ENCODE measurements around the gene LSG1.

LSG1 gene

DNA sequence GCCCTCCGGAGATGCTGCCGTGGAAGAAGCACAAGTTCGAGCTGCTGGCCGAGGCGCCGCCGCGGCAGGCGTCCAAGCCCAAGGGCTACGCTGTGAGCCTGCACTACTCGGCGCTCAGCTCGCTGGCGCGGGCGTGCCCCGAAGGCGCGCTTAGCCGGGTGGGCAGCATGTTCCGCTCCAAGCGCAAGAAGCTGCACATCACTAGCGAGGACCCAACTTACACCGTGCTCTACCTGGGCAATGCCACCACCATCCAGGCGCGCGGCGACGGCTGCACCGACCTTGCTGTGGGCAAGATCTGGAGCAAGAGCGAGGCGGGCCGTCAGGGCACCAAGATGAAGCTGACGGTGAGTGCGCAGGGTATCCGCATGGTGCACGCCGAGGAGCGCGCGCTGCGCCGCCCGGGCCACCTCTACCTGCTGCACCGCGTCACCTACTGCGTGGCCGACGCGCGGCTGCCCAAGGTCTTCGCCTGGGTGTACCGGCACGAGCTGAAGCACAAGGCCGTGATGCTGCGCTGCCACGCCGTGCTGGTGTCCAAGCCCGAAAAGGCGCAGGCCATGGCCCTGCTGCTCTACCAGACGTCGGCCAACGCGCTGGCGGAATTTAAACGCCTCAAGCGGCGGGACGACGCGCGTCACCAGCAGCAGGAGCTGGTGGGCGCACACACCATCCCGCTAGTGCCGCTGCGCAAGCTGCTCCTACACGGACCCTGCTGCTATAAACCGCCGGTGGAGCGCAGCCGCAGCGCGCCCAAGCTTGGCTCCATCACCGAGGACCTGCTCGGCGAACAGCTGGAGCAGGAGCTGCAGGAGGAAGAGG, 15.0 kb upstream of the LSG1 start:
- DNase-seq = peak in 3 of 5 donors; percentile 22 to 51 (median 26)

DNA sequence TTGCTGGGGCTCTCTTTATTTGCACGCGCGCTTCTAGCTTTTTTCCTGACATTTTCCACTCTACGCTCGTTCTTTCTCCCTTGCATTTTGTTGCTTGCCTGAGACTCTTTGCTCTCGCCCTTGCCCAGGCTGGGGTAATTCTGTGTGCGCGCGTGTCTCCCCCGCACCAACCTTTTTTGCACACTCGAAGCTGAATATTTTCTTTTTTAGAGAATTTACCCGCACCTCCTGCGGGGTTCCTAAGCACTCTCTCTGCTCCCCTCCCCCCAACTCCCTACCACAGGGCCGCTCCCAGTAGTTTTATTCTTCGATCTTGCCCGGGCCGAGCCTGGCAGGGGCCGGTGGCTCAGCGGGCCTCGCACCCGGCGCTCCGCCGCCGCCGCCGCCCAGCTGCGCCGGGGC, 14.4 kb upstream of the LSG1 start:
- DNase-seq = no peak

DNA sequence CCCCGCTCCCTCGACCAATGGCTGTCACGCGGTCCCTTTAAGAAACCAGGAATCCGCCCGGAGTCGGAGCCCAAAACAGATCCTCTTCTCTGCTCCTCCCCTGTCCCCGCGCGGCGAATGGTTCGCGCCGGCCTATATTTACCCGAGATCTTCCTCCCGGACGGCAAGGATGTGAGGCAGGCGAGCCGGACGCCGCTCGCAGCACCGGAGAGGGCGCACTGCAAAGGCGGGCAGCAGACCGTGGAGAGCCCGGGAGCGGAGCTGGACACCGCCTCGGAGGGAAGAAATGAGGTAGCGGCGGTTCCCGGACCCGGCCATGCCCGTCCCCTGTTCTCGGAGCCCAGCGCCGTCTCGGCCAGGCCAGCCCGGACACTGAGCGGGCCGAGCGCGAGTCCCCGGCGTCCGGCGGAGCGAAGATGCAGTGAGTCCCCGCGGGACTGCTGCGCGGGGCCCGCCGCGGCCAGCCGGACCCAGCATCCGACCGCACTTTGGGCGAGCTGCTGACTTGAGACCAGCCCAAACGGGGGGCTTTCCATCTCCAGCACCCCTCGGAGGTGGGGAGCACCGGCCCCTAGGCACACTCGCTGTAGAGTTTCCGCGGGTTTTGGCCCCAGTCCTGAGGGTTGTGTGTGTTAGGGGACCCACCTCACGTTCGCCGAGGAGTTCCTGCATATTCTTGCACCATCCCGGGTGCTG, 13.9 kb upstream of the LSG1 start, which contains the start of gene FAM43A:
TSS of gene FAM43A (plus strand) at position 166 of the 696 bp plus-strand sequence. CDS start 944 bp downstream, outside the sequence.
- peak; percentile 48 to 93 (median 66) for DNase-seq

DNA sequence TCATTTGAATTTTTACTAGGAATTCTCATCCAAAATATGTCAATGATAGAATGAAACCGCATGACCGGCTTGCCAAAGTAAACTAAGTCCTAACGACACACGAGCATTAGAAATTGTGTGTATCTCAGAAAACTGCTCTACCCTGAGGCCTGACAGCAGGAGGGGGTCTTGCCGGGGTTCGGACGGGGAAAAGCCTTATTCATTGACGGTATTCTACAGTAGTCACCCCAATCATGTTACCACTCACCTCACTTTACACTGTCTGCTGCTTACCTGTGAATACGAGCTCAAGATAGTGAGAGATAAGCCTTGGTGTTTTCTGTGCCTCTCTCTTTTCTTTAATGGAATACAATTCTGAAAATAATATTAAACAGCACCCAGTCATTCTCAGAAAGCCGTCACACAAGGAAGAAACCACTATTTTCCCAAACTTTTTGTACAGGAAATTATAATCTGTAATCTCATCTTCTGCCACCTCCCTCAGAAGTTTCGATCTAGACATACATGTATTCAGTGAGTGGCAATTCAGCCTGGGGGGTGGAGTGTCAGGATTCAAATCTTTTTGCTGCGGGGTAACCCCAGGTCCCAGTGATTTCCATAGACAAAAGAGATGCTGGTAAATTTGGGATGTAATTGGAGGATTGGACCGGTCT, 13.2 kb upstream of the LSG1 start:
- DNase-seq = no peak

DNA sequence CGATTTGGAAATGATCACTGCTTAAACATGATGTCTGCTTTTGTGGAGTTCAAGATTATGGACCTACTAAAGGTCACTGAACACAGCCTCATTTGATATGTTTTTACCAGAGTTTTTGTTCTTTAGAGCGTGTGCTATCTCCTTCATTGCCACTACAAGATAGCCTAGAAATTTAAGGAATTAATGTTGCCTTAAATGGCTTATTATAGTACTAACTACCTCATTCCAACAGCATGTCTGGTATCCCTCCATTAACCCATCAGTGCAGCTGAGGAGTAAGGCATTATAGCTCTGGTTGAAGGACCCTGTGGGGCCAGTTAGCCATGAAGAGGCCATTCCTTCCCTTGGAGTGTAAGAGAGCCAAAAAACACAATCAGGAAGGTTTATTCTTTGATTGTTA, 11.4 kb upstream of the LSG1 start:
- no peak for DNase-seq

DNA sequence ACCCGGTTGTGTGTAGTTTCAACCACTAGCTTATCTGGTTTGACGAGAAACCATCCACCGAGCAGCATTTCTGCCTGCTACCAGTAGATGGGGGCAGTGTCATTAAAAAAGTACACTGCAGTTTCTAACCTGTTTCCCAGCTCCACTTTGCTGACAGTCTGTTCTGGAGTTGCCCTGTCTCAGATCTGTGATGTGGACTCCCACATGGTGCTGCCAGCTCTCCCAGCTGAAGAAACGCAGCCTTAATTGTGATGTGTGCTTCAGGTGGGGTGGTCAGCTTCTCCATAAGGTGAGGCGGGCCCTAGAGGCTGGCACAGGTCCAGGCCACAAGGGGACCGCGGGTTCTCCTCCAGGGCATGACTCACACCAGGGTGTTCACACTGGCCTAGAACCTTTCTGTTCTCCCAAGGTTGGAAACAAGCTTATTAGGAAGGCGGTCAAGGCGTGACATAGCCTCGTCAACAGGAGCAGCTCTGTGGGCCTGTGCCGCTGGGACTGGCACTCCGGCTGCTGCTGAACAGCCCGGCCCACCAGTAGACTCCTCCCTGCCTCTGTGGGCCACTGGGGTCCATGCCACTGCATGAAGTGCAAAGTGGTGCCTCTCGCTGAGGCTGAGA, 10.8 kb upstream of the LSG1 start:
- DNase-seq = peak in 4 of 5 donors; percentile 36 to 80 (median 52)

DNA sequence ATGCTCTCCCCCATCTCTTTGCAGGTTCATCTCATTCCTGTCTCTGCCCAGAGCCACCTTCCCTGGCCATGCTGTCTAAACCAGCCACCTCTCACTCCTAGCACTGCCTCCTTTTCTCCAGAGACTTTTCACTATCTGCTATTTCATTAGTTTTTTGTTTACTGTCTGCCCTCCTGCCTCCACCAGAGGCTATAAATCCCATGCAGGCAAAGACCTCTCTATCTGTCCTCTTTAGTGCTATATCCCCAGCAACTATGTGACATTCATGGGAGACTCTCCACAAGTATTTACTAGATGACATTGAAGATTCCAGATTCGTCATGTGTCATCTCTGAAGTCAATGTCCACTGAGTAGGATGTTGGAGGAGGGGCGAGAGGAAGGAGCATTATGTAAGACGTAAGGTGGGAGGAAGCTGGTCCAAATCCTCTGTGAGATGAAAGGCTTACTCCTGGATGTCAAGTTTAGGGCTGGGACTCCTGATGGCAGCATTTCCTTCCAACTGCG, 10.2 kb upstream of the LSG1 start:
- DNase-seq = no peak

DNA sequence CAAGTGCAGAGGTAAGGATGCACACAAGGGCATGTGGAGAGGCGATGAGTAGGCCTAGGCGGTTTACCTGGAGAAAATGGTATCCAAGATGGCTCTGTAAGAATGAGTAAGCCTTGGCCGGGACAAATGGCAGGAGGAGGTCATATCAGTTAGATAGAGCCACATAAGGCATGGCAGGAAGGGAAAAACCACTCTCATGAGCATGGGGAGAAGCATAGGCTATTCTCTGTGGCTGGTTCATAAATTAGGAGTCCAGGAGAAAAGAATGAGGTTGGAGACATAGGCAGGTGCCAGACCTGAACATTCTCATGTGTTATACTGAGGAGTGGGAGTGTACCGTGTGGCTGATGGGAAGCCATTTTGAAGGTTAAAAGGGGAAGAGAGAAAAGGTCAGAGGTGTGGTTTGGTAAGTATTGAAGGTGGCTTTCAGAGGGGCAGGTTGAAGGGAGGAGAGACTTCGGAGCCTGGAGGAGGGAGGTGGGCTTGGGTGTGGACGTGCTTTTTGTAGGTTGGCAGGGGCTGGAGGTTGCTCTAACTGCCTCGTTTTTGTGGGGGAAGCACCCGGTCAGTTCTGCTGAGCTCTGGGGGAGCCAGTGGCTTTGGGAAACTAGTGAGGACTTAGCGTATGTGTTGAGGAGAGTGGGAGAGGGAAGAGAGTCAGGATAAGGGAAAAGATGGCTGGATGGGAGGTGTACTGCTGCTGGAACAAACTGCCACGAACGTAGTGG, 9.1 kb upstream of the LSG1 start:
- DNase-seq = no peak

DNA sequence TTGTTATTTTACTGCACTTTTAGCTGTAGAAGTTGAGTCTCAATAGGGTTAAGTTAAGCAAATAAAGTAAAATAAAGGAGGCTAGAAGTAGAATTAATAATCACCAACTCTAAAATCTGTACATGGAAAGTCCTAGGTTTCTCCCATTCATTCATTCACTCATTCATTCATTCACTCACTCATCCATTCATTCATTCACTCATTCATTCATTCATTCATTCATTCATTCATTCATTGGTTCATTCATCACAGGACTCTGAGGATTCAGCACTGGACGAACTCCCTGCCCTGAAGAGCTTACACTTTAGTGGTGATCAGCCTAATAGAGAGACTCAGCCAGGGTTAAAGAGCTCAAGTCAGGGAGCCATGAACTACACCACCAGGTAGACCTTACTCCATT, 4.5 kb upstream of the LSG1 start:
- no peak for DNase-seq

DNA sequence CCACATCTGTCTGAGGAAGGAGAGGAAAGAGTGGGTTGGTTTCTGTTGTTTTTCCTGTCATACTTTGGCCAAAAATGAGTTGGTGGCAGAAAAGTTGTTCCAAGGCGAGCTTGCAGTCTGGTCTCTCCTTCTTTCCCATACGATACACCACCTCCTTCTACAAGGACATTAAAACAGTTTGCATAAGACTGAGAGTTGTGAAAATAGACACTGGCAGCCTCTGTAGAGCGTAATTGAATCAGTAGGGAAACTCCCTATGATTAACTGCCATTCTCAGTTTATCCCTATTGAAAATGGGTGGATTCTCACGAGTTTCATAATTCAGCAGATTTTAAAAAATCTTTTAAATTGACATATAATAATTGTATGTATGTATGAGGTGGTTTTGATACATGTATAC, 3.7 kb upstream of the LSG1 start:
- no peak for DNase-seq

DNA sequence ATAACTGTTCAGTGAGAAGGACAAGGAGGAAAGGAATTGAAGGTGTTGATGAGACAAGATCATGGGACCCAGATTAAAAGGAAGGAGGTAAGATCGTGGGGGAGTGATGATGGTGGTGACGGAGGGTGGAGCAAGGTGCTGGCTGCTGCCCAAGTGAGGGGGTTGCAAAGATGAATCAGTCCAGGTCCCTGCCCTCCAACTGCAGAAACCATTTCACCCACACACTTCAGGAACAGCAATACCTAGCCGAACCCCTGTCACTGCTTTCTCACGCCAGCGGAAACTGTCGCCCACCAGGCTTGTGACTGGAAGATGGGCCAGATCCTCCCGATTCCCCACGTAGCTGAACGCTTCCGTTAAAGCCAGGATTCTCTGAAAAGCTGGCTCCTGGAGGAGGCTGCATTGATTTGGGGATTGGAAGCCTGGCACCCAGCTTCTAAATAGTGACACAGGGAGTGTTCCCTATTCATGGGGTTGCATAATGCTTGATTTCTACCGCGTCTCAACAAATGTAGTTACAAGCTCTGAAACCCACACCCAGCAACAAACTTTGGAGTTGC, 3.2 kb upstream of the LSG1 start:
- peak in 1 of 5 donors; percentile 27 for DNase-seq

DNA sequence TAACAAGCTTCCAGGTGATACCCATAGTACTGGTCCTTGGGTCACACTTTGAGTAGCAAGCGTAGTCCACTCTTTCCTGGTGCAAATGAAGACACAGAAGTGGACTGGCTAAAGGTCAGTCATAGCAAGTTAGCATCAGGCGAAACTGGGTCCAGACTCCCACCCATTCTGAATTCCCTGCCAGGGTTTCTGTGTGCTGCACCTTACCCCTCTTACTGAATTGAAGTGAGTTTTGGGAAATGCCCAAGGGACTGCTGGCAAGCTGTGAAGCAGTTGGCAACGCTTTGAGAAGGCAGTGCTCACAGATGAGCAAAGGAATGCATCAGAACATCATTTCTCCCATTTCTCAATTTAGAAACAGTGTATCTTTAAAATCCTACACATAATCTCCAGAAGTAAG, 1.8 kb upstream of the LSG1 start:
- DNase-seq = no peak

DNA sequence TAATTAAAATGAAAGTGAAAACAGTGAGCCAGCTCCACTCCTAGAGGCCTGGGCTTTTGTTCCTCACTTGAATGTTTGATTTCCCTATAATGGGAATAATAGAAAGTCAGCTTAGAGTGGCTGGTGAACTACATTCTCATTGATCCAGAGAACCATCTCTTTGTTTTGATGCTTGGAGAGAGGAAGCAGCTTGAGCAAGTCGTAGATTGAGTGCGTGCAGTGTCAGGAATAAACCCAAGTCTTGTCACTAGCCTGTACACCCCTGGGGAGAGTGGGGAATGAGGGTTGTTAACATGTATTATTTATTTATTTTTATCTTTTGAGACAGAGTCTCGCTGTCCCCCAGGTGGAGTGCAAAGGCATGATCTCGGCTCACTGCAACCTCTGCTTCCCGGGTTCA, 885 bp upstream of the LSG1 start:
- DNase-seq = no peak

DNA sequence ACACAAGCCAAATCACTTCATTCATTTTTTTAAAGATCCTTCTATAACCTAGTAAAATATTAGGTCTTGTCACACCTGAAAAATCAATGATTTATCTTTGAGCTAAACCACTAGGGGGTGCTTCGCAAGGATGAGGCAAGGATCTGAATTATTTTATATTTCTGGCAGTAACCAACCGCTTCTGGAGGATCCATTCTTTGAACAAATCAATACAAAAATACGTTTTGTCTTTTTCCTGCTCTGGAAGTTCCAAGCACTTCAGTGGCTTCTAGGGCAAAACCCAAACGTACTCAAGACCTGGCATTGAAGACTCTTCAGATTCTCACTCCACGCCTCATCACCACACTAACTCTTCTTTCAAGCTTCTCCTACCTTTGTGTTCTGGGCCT, 486 bp downstream of the LSG1 start:
- DNase-seq = peak in 1 of 5 donors; percentile 50

DNA sequence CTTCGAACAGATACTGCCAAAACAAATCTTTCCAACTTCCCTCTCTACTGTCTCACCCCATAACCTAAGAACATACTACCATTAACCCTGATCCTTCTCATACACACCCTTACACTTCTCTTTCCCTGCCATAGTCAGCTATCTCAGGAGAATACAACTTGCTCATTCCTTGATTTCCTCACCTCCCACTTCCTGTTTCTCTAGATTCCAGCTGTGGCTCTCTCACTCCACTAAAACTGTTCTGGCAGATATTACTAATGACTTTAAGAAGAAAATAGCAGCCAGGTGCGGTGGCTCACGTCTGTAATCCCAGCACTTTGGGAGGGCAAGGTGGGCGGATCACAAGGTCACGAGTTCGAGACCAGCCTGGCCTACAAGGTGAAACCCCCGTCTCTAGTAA, 4.6 kb downstream of the LSG1 start:
- no peak for DNase-seq

DNA sequence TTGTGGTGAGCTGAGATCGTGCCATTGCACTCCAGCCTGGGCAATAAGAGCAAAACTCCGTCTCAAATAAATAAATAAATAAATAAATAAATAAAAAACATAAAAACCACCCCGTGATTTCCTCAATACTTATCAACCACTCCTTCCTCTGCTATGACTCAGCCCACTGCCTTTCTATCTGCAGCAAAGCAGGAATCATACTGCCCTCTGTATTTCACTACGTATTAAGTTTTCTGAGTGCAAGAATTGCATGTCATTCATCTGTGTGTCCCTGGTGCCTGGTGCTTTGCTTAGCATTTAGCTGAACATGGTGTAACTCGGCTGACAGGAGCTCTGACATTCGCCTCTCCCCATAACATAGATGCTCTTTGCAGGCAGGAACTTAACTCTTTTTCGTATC, 7.1 kb downstream of the LSG1 start:
- no peak for DNase-seq

DNA sequence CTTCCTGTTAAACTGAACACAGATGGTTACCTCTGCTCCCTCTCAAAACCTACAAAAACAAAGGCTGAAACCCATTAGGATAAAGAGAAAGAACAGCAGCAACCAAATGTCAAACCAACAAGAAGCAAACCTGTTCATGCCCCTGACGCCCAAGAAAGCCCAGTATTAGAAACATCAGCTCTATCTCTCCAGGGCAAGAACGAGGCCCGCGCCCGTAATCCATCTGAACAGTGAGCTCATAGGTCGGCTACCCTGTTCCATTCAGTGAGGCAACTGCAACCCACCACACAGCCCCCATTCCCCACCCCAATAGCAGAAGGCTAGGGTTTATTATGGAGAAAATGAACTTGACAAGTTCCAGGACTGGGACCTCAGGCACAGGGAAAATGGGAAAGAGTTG, 10.0 kb downstream of the LSG1 start:
- no peak for DNase-seq

DNA sequence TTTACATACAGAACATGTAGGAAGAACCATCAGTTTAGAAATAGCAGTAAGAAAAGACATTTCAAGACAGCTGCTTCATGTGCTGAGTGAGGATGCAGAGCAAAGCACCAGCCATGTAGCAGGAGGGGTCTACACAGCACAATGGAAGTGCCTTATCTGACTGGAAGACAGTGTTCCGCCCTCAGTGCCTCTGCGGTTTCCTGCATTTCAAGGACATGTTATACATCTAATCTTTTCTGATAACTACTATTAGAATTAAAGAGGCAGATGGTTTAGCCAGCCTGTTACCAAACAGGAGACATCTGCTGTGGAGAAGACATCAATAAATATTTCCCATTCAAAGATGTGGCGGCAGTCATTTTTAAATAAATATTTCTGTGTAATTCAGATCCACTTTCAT, 10.6 kb downstream of the LSG1 start:
- DNase-seq = no peak

DNA sequence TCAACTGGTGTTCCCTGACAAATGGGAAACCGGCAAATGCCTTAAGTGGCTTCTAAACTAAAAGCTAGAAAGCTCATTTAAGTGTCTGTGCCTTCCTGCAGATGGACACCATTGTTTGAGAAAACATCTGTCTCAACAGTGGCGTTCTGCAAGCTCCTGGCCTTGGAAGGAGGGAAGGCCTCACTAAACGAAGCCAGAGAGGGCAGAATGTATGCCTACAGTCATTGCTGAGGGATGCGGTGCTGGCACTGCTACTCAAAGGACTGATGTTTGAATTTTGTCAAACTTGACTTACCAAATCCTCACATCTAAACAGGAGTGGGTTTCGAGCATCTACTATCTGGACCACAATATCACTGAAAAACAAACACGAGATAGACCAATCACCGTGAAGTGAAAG, 12.2 kb downstream of the LSG1 start:
- DNase-seq = no peak

DNA sequence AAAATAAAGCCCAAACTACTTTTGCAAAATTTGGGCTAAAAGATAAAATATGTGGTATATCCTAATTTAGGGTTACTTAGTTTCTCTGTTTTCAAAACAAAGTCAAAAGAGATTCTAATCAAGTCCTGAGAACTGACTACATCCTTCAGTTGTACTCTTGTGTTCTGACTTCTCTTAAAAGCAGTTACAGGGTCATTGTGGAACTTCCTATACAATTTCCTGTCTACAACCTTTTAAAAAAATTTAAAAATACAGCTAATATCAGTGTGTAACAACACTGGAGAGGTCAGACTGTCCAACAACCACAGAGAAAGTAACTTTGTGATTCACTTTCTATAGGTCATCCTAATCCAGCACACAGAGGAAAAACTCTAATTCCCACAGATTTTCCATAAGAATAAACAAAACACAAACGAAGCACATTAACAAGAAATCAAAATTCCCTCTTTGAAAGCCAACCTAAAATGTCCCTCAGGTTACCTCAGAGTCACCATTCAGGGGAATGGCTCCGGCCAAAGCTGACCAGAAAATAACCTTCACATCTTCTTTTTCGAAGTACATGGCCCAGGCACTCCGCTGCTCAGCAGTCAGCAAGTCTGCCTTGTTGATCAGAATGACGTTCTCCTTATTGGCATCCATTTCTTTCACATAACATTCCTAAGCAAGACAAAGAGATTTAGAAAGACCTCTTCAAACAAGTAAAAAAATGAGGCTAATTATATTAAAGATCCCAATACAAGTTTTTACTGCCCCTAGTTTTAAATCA, 13.3 kb downstream of the LSG1 start:
- no peak for DNase-seq

DNA sequence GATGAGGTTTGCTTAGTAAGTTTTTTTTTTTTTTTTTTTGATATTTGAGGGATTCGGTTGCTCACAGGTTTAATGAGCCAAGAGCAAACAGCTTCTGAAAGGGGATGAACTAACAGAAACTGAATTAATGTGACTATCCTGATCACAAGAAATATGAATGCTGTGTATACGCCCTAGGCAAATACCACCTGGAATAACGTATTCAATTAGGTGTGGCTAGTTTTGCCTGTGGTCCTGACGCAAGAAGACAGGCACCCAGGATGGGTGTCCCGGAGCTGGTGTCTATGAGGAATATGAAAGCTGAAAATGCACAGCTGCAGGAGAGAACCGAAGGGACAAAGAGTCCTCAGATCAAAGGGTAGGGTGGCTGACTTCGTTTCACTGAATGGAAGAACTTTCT, 14.6 kb downstream of the LSG1 start:
- no peak for DNase-seq

Data from T-helper 1 cell (primary cell).